Ovary (tissue), 9 donors: Measurements from ENCODE around the gene FBXO17. TPM values are rescaled to one million over a fixed set of nuclear protein-coding genes. Genes with fewer than 3 reads are reported as not detected.
A peak's percentile ranks its signal among the peaks of the same experiment; 100 is the strongest.

ENCODE experiments used
- DNase-seq, 5 donors: peaks; one replicate each; pipeline ENCODE4 v3.0.0-alpha.2; 2019 to 2020
- H3K27ac ChIP-seq, 2 donors: fragments of 200-600 bp; one replicate each; pipeline versions ENCODE4 v1.5.1 to v1.8.0; 2019 to 2022
- H3K27me3 ChIP-seq: fragments of 200-600 bp; one replicate; pipeline ENCODE4 v1.8.0; 2022
- H3K36me3 ChIP-seq: fragments of 200-600 bp; sonication (generic); one replicate; pipeline ENCODE4 v1.5.1; 2019
- H3K4me1 ChIP-seq: one replicate; pipeline ENCODE4 v1.8.1; 2013; ENCODE audit warnings: mild to moderate bottlenecking, moderate library complexity; ENCODE audit not compliant: insufficient read depth
- H3K4me3 ChIP-seq: fragments of 200-600 bp; sonication (generic); one replicate; pipeline ENCODE4 v1.5.1; 2017
- H3K9me3 ChIP-seq, 2 donors: fragments of 200-600 bp in 1 of 2; sonication (generic) in 1 of 2; one replicate each; pipeline versions ENCODE4 v1.5.1 to v1.8.1; 2013 to 2019; ENCODE audit warnings: mild to moderate bottlenecking in 1 of 2, moderate library complexity in 1 of 2
- EP300 ChIP-seq: sonication (generic); formaldehyde crosslinking; IDR thresholded peaks from one replicate; pipeline ENCODE4 v1.6.1; 2017; ENCODE audit warnings: antibody characterized with exemption
- POLR2A ChIP-seq: fragments of 450-650 bp; IDR thresholded peaks from one replicate; pipeline ENCODE4 v1.6.1; 2017; ENCODE audit warnings: antibody characterized with exemption, mild to moderate bottlenecking, moderate library complexity
- WGBS, 3 donors: extraction: QIAGEN DNeasy Blood & Tissue Kit in 1 of 3; methylation state at CpG; one replicate each; pipeline versions ENCODE4 v1.1.5 to v1.1.7; 2013 to 2017; 5-methylcytosine and 5-hydroxymethylcytosine counted together
- intact Hi-C, 4 donors: fragments of 100-400 bp; cut with DNase I; formaldehyde crosslinking; loops; one replicate each; pipeline versions ENCODE4 v1.11.0 to v1.15.1; 2022 to 2023
- polyA plus RNA-seq, 2 donors: library from polyadenylated mRNA; stranded (reverse); fragments of 200-250 nt in 1 of 2; fragments of 350-450 nt in 1 of 2; fragmentation: Illumina TruSeq in 1 of 2; extraction: RNeasy Lipid Tissue Mini Kit (QIAGEN cat#74804) in 1 of 2; gene quantifications; one replicate each; pipeline ENCODE4 v1.2.3, GENCODE V29; 2013 to 2014
- total RNA-seq, 7 donors: library from RNA; depleted of rRNA in 2 of 7; stranded (reverse); fragments of >200 nt in 2 of 7; fragmentation: NEBNext Ultra II Directional in 3 of 7; extraction: Animal tissue kit (Norgen Biotek cat#: 25700) in 3 of 7; gene quantifications; one replicate each; pipeline versions ENCODE4 v1.1.0 to v1.2.4, GENCODE V29; 2016 to 2023
- TF ChIP-seq, protein P1 (sequence below), 3 donors: fragments of 450-650 bp in 2 of 3; fragments of 200-600 bp in 1 of 3; IDR thresholded peaks; one replicate each; pipeline versions ENCODE4 v1.5.1 to v1.8.0; 2016 to 2022; ENCODE audit warnings: antibody characterized with exemption in 3 of 3, mild to moderate bottlenecking in 1 of 3
- donor health status: DM: no; HTN: no; CAD: no; lungs with moderate emphysema.
- donor health status: DM: no; HTN: no; CAD: no.
- donor health status: Bipolar disorder and iron deficiency.
- donor health status: DM: yes; HTN: yes; CAD: no.
- donor health status: DM: no; HTN: no; CAD: no.
- donor health status: DM: yes; HTN: yes; CAD: no.

Gene FBXO17
- total and polyA plus RNA-seq, 9 donors: 26.7 to 52.2 (median 36.1) TPM

DNA sequence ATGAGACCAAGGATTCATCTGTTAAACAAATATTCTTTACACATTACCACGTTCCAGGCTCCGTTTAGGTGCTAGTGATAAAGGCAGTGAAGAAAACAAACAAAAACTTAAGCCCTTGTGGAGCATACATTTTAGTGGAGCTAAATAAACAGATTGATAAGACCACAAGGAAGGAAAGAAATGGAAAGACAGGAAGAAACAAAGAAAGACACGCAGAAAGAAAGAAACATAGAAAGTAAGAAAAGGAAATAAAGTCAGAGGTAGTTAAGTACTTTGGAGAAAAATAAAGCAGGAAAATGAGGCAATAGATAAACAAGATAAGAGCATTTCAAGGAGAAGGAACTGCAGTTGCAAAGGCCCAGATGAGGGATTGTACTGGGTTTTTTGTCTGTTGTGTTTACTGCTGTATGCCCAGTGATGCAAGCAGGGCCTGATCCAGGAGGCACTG, 74.8 kb downstream of the FBXO17 start:
- Histone ChIP-seq H3K4me1 (peaks cover 2% of the 10 kb centered on the region), H3K27me3 (no peaks in the 10 kb centered on the region), H3K4me3 (no peak overlapping the region), H3K36me3 (no peaks in the 10 kb centered on the region), H3K27ac (peak overlapping the region in 1 of 2 donors; percentile 86), H3K9me3 (no peaks in the 10 kb centered on the region)
- 24 to 41% (median 27%) methylated on average over 3 of the region's 3 CpGs for WGBS, 3 donors
- TF ChIP-seq, protein P1, sequence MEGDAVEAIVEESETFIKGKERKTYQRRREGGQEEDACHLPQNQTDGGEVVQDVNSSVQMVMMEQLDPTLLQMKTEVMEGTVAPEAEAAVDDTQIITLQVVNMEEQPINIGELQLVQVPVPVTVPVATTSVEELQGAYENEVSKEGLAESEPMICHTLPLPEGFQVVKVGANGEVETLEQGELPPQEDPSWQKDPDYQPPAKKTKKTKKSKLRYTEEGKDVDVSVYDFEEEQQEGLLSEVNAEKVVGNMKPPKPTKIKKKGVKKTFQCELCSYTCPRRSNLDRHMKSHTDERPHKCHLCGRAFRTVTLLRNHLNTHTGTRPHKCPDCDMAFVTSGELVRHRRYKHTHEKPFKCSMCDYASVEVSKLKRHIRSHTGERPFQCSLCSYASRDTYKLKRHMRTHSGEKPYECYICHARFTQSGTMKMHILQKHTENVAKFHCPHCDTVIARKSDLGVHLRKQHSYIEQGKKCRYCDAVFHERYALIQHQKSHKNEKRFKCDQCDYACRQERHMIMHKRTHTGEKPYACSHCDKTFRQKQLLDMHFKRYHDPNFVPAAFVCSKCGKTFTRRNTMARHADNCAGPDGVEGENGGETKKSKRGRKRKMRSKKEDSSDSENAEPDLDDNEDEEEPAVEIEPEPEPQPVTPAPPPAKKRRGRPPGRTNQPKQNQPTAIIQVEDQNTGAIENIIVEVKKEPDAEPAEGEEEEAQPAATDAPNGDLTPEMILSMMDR (IDR thresholded peaks at IDR 0.05): no peak
- no peak for TF ChIP-seq EP300
- no peak for TF ChIP-seq POLR2A
- no peak for DNase-seq
- intact Hi-C loops: no loop called here

DNA sequence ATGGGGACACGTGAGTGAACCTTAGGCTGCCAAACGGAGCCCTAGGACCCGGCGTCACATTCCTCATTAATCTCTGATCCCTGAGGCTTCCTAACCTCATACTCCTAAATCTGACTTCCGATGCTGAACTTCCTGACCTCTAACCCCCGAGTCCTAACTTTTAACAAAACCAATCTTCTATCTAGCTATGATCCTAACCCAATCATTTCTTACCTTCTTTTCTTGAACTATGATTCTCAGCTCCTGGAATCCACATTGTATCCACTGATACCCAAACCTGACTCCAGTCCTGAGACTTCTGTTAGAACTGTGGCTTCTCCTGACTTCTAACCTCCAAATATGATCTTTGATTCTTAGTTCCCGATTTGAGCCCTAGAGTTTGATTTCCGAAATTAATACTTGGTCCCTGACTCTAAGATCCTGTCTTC, 75.3 kb downstream of the FBXO17 start:
- Histone ChIP-seq H3K36me3 (no peaks in the 10 kb centered on the region), H3K4me1 (peaks cover 2% of the 10 kb centered on the region), H3K4me3 (peak overlapping the region; percentile 96), H3K27ac (peak overlapping the region; percentile 72 to 86), H3K9me3 (no peaks in the 10 kb centered on the region), H3K27me3 (no peaks in the 10 kb centered on the region)
- no peak for DNase-seq
- 2 to 5% (median 4%) methylated on average over 8 of the region's 8 CpGs for WGBS, 3 donors
- intact Hi-C loops: no loop called here
- TF ChIP-seq POLR2A (no peak), EP300 (no peak)
- TF ChIP-seq, protein P1 (IDR thresholded peaks at IDR 0.05): no peak

DNA sequence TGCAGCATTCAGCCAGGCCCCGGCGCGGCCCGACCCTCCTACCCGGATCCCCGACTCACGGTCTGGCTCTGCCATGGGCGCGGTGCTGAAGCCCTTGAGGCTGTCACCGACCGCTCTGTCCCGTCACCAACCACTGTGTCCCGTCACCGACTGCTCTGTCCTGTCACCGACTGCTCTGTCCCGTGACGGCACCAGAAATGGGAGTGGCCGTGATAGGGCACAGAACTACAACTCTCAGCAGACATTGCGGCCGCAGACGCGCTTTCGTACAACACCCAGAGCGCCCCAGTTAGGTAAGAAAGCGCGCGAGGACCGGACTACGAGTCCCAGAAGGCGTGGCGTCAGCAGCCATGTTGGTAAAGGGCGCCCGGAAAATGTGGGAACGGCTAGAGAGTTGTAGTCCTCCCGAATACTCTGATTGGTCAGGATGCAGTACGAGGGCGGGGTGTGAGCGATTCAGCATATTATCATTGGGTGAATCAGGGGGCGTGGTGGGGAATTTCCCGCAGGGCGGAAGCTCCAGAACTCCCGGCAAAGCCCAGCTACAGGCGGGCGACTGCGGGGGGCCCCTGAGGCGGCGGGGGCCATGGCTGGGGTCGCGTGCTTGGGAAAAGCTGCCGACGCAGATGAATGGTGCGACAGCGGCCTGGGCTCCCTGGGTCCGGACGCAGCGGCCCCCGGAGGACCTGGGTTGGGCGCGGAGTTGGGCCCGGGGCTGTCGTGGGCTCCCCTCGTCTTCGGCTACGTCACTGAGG, 75.9 kb downstream of the FBXO17 start, which contains the start of the genes NFKBIB and SIRT2:
Gene NFKBIB, plus strand, starts transcription at position 523 of the 755 bp plus-strand sequence. Its CDS starts 64 bp downstream, at position 587.
Gene SIRT2, minus strand, starts transcription at position 172 of the 755 bp plus-strand sequence. Its CDS starts 97 bp downstream, at position 75.
- Histone ChIP-seq H3K9me3 (no peaks in the 10 kb centered on the region), H3K4me3 (peak within 1 kb of the TSS; percentile 96), H3K36me3 (no peaks in the 10 kb centered on the region), H3K27ac (peak within 1 kb of the TSS; percentile 72 to 86), H3K27me3 (no peaks in the 10 kb centered on the region), H3K4me1 (peaks cover 2% of the 10 kb centered on the region)
- 0 to 1% (median 0%) methylated on average over 47 to 64 of the region's 64 CpGs for WGBS, 3 donors
- TF ChIP-seq EP300 (peak; percentile 59), POLR2A (peak; percentile 53)
- TF ChIP-seq, protein P1 (IDR thresholded peaks at IDR 0.05): peak in 1 of 3 donors; percentile 7
- DNase-seq: peak; percentile 98 to 100 (median 99)
- intact Hi-C loops: loop anchor here in 1 of 4 donors (1.0 kb wide), 1 partner anchor 49 kb away; no protein-coding TSS in a partner anchor

DNA sequence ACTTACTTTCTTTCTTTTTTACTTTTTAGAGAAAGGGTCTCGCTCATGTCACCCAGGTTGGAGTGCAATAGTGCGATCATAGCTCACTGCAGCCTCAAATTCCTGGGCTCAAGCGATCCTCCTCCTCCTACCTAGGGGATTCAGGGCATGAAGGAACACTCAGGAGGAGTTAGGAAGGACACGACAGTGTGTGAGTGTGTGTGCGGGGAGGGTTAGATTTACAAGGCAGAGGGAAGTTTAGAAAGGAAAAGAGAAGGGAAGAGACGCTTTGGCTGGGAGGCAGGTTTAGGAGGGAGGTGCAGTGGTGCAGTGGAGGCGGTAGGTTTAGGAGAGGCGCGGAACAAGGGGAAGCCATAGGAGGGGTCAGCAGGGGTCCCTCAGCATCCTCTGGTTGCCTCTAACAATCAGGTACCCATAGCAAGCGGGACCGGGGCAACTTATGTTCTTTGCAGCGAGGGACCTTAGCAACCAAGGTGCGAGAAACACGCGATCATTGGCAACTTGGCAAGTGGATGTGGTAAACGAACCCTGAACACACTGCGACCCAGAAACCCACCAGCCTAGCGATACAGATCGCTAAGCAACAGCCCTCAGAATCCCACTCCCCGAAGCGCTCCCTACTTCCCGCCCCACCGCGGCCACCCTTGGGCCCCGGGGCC, 76.6 kb downstream of the FBXO17 start:
- Histone ChIP-seq H3K27ac (peak overlapping the region; percentile 50 to 75), H3K4me3 (peak overlapping the region; percentile 93), H3K27me3 (no peaks in the 10 kb centered on the region), H3K36me3 (no peaks in the 10 kb centered on the region), H3K9me3 (no peaks in the 10 kb centered on the region), H3K4me1 (peaks cover 2% of the 10 kb centered on the region)
- TF ChIP-seq, protein P1 (IDR thresholded peaks at IDR 0.05): no peak
- TF ChIP-seq EP300 (no peak), POLR2A (no peak)
- intact Hi-C loops: loop anchor here in 1 of 4 donors (1.0 kb wide), 1 partner anchor 49 kb away; no protein-coding TSS in a partner anchor
- WGBS, 3 donors: 2 to 4% (median 4%) methylated on average over 20 to 25 of the region's 25 CpGs
- DNase-seq: no peak
